K562 (cell line): Measurements from ENCODE around the gene USP15. TPM values are rescaled to one million over a fixed set of nuclear protein-coding genes. Genes with fewer than 3 reads are reported as not detected.

Source experiments
- ATAC-seq: fragments of 200-7000 bp; cut with Tn5 transposase; 3 replicates; pipeline ENCODE4 v1.9.1; 2020; ENCODE audit warnings: moderate library complexity
- BruUV-seq: library from RNA; stranded (reverse); fragments of 400-500 nt; replicated peaks from 2 replicates; lab custom pipeline; 2021; lab: Mats Ljungman, UMichigan
- CTCF ChIA-PET: fragments of 300-600 bp; formaldehyde crosslinking; extraction: SDS; loops from one replicate; lab custom pipeline; 2021; ENCODE audit warnings: low intra/inter-chr PET ratio; lab: Yijun Ruan, JAX
- POLR2A ChIA-PET: fragments of 300-600, 350-650 bp; sonication (Branson Sonifier 250); formaldehyde crosslinking; extraction: SDS; loops from one replicate; lab custom pipeline; 2021; ENCODE audit warnings: antibody characterized with exemption, inconsistent platforms; lab: Yijun Ruan, JAX
- DNase-seq, 4 experiments: peaks; one replicate each; pipeline versions ENCODE4 v3.0.0 to v3.0.0-alpha.2; 2011 to 2018; ENCODE audit warnings: low spot score in 3 of 4, mixed read lengths in 3 of 4; ENCODE audit errors: extremely low read depth in 1 of 4
- FAIRE-seq: peaks from 2 replicates; lab custom pipeline; 2011; peaks lifted over from hg19 to GRCh38; lab: Jason Lieb, UNC
- H2AFZ ChIP-seq: 2 replicates; pipeline ENCODE4 v1.6.0; 2011; ENCODE audit warnings: low read depth, low read length, control low read depth, inconsistent platforms
- H3K27ac ChIP-seq: fragments of 200-600 bp; 3 replicates; pipeline ENCODE4 v1.8.0; 2011; ENCODE audit warnings: low read depth, mild to moderate bottlenecking, control low read depth, inconsistent platforms, low read length, moderate library complexity, mixed read lengths; ENCODE audit errors: extremely low read depth
- H3K27me3 ChIP-seq, 2 experiments: fragments of 300-600 bp in 1 of 2; 2 replicates in 1 of 2; 3 replicates in 1 of 2; pipeline versions ENCODE4 v1.6.0 to v1.8.0; 2011; ENCODE audit warnings: inconsistent platforms in 2 of 2, low read length in 2 of 2, mild to moderate bottlenecking in 1 of 2, mixed read lengths in 1 of 2, moderate library complexity in 1 of 2; ENCODE audit not compliant: control insufficient read depth in 2 of 2, insufficient read depth in 2 of 2
- H3K36me3 ChIP-seq: fragments of 300-600 bp; 3 replicates; pipeline ENCODE4 v1.8.0; 2011; ENCODE audit warnings: mild to moderate bottlenecking, low read length, inconsistent platforms; ENCODE audit not compliant: control insufficient read depth, insufficient read depth
- H3K4me1 ChIP-seq, 2 experiments: fragments of 200-600 bp in 1 of 2; replicated peaks in 1 of 2; 2 replicates in 1 of 2; 3 replicates in 1 of 2; pipeline versions ENCODE4 v1.5.1 to v1.8.0; 2011; ENCODE audit warnings: inconsistent platforms in 2 of 2, low read length in 2 of 2, mild to moderate bottlenecking in 1 of 2, mixed read lengths in 1 of 2, moderate library complexity in 1 of 2; ENCODE audit not compliant: control insufficient read depth in 2 of 2, insufficient read depth in 2 of 2
- H3K4me2 ChIP-seq: 2 replicates; pipeline ENCODE4 v1.6.1; 2011; ENCODE audit warnings: low read length, control low read depth, inconsistent platforms, mixed read lengths; ENCODE audit not compliant: insufficient read depth
- H3K4me3 ChIP-seq: fragments of 200-600 bp; sonication (generic), shearing (Covaris generic); 2 replicates; pipeline ENCODE4 v1.5.1; 2016; ENCODE audit warnings: control low read depth, inconsistent platforms
- H3K79me2 ChIP-seq: fragments of 200-600 bp; 3 replicates; pipeline ENCODE4 v1.8.0; 2011; ENCODE audit warnings: low read length, inconsistent platforms; ENCODE audit not compliant: control insufficient read depth, insufficient read depth
- H3K9ac ChIP-seq, 2 experiments: 2 replicates each; pipeline versions ENCODE4 v1.6.0 to v1.6.1; 2011; ENCODE audit warnings: low read depth in 2 of 2, low read length in 2 of 2, control low read depth in 1 of 2, inconsistent platforms in 1 of 2, mild to moderate bottlenecking in 1 of 2, mixed read lengths in 1 of 2; ENCODE audit not compliant: insufficient read depth in 1 of 2
- H3K9me1 ChIP-seq: one replicate; pipeline ENCODE4 v1.6.0; 2011; ENCODE audit warnings: inconsistent platforms, mild to moderate bottlenecking, low read length, moderate library complexity; ENCODE audit not compliant: control insufficient read depth, insufficient read depth
- H3K9me3 ChIP-seq: replicated peaks from 2 replicates; pipeline ENCODE4 v1.5.1; 2011; ENCODE audit warnings: low read depth, low read length, inconsistent platforms; ENCODE audit not compliant: control insufficient read depth, insufficient read depth
- H4K20me1 ChIP-seq: replicated peaks from 2 replicates; pipeline ENCODE4 v1.6.1; 2011; ENCODE audit warnings: low read length, inconsistent platforms, mixed read lengths; ENCODE audit not compliant: control insufficient read depth, insufficient read depth
- ATF7 ChIP-seq: fragments of 450-650 bp; IDR thresholded peaks from 2 replicates; pipeline ENCODE4 v1.7.1; 2014; ENCODE audit warnings: mild to moderate bottlenecking, moderate library complexity
- EHMT2 ChIP-seq: fragments of 450-650 bp; IDR thresholded peaks from 2 replicates; pipeline ENCODE4 v1.6.1; 2018; ENCODE audit warnings: antibody characterized with exemption
- HDAC1 ChIP-seq, 2 experiments: fragments of 450-650 bp; IDR thresholded peaks; 2 replicates each; pipeline ENCODE4 v1.6.1; 2016 to 2017; ENCODE audit warnings: inconsistent platforms in 1 of 2, mild to moderate bottlenecking in 1 of 2, moderate library complexity in 1 of 2
- HNRNPLL ChIP-seq: fragments of 200-400 bp; formaldehyde crosslinking; IDR thresholded peaks from 2 replicates; pipeline ENCODE4 v1.6.1; 2017; ENCODE audit warnings: low read length, low read depth, mild to moderate bottlenecking; ENCODE audit not compliant: poor library complexity, severe bottlenecking
- MEIS2 ChIP-seq: fragments of 450-650 bp; IDR thresholded peaks from 2 replicates; pipeline ENCODE4 v1.6.1; 2014; ENCODE audit warnings: mild to moderate bottlenecking; ENCODE audit not compliant: partially characterized antibody
- MTA3 ChIP-seq: fragments of 450-650 bp; formaldehyde crosslinking; IDR thresholded peaks from 2 replicates; pipeline ENCODE4 v1.6.1; 2017; ENCODE audit warnings: mild to moderate bottlenecking, borderline replicate concordance
- MYBL2 ChIP-seq, 2 experiments: fragments of 450-650 bp in 1 of 2; sonication (generic) in 1 of 2; formaldehyde crosslinking in 1 of 2; IDR thresholded peaks; 2 replicates each; pipeline versions ENCODE4 v1.6.1 to v1.8.1; 2017 to 2022; ENCODE audit warnings: borderline replicate concordance in 1 of 2, inconsistent platforms in 1 of 2, low read depth in 1 of 2, mild to moderate bottlenecking in 1 of 2, missing genetic modification reagents in 1 of 2, moderate library complexity in 1 of 2
- POLR2AphosphoS5 ChIP-seq: IDR thresholded peaks from 2 replicates; pipeline ENCODE4 v1.6.1; 2011; ENCODE audit warnings: mild to moderate bottlenecking, low read depth, low read length, moderate library complexity; ENCODE audit not compliant: control insufficient read depth, insufficient read depth
- SMAD1 ChIP-seq: fragments of 150-350 bp; IDR thresholded peaks from 2 replicates; pipeline ENCODE4 v1.6.1; 2014; ENCODE audit warnings: low read length, low read depth; ENCODE audit not compliant: partially characterized antibody
- SUPT5H ChIP-seq: fragments of 450-650 bp; IDR thresholded peaks from 2 replicates; pipeline ENCODE4 v1.6.1; 2016
- ZNF134 ChIP-seq: fragments of 250-450 bp; sonication (Bioruptor Pico); conservative IDR thresholded peaks from 2 replicates; pipeline ENCODE4 v1.4.0; 2020
- ZNF174 ChIP-seq: fragments of 250-450 bp; sonication (Bioruptor Pico); IDR thresholded peaks from 2 replicates; pipeline ENCODE4 v1.4.0; 2020; ENCODE audit warnings: mild to moderate bottlenecking
- ZNF785 ChIP-seq: fragments of 250-450 bp; sonication (Bioruptor Pico); IDR thresholded peaks from 2 replicates; pipeline ENCODE4 v1.4.0; 2020; ENCODE audit warnings: mild to moderate bottlenecking
- WGBS: fragments of 100-300 bp; shearing (Covaris generic); methylation state at CpG from one replicate; pipeline ENCODE4 v1.1.6; 2016; ENCODE audit warnings: low coverage, mixed read lengths; ENCODE audit not compliant: insufficient coverage; ENCODE audit errors: missing lambda C conversion rate; 5-methylcytosine and 5-hydroxymethylcytosine counted together
- in situ Hi-C: fragments of 300-500 bp; cut with MboI; formaldehyde crosslinking; loops from 4 replicates; pipeline ENCODE4 v1.15.0; 2018; ENCODE audit warnings: inconsistent platforms, mixed read lengths
- intact Hi-C: fragments of 100-400 bp; cut with micrococcal nuclease; formaldehyde crosslinking; loops from 2 replicates; pipeline ENCODE4 v1.14.2; 2022
- polyA plus RNA-seq, 8 experiments: library from polyadenylated mRNA; depleted of rRNA in 4 of 8; stranded (reverse) in 5 of 8; unstranded in 3 of 8; fragments of >200 nt; fragmentation: Nextera tagmentation in 2 of 8; fragmentation: Illumina TruSeq in 1 of 8; extraction: Ambion mirVana in 2 of 8; extraction: Trizol in 1 of 8; gene quantifications; 2 replicates each; pipeline versions ENCODE4 v1.2.1 to v1.2.3, GENCODE V29; 2011 to 2014; ENCODE audit warnings: inconsistent platforms in 1 of 8, missing spikeins in 1 of 8
- total RNA-seq, 7 experiments: library from RNA; depleted of rRNA in 6 of 7; stranded (reverse); fragments of >200 nt in 6 of 7; fragmentation: Illumina TruSeq in 2 of 7; extraction: Trizol in 2 of 7; gene quantifications; 2 replicates each; pipeline versions ENCODE4 v1.2.1 to v1.2.3, GENCODE V29; 2011 to 2021; ENCODE audit warnings: low replicate concordance in 1 of 7
- TF ChIP-seq, protein P1 (sequence below): conservative IDR thresholded peaks from 2 replicates; pipeline ENCODE4 v1.6.1; 2011; ENCODE audit warnings: low read depth, mild to moderate bottlenecking, low read length; ENCODE audit not compliant: control insufficient read depth
- TF ChIP-seq, protein P2 (sequence below): fragments of 250-450 bp; sonication (Bioruptor Pico); IDR thresholded peaks from 2 replicates; pipeline ENCODE4 v1.8.0; 2021; ENCODE audit warnings: mild to moderate bottlenecking, moderate library complexity
- TF ChIP-seq, protein P3 (sequence below): fragments of 450-650 bp; formaldehyde crosslinking; IDR thresholded peaks from 2 replicates; pipeline ENCODE4 v1.4.0; 2022; ENCODE audit warnings: missing genetic modification characterization

Gene USP15
- total and polyA plus RNA-seq, 9 of the 15 experiments (the other 6 are each of a cell fraction or from before 2014, with no cell fraction given) = 140 to 272 (median 182) TPM

DNA sequence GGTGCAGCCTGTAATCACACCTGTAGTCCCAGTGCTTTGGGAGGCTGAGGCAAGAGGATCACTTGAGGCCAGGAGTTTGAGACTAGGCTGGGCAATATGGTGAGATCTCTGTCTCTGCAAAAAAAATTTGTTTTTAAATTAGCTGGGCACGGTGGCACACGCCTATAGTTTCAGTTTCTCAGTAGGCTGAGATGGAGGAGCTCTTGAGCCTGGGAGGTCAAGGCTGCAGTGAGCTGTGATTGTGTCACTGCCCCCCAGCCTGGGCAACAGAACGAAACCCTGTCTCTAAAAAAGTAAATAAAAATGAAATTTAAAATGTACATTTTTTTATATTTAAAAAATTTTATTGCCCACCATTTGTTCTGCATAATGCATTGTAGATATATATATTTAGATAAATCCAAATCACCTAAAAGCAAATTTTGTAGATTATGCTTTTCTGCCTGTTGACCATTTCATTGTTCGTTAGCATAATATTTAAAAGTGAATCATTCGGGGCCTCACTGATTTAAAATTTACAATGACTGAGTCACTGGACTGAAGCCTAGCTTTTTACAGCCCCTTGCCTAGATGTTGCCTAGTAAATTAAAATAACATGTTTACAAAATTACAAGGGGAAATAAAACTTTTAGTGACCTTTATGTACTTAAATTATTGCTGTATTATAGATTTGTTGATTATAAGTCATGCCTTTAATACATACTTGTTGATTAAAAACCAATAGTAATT, 87.9 kb downstream of the USP15 start (continued):
- no peak for TF ChIP-seq ZNF174 (CRISPR knock-in tag)
- TF ChIP-seq HDAC1 (IDR thresholded peaks at IDR 0.05) = no peak
- TF ChIP-seq, protein P1, sequence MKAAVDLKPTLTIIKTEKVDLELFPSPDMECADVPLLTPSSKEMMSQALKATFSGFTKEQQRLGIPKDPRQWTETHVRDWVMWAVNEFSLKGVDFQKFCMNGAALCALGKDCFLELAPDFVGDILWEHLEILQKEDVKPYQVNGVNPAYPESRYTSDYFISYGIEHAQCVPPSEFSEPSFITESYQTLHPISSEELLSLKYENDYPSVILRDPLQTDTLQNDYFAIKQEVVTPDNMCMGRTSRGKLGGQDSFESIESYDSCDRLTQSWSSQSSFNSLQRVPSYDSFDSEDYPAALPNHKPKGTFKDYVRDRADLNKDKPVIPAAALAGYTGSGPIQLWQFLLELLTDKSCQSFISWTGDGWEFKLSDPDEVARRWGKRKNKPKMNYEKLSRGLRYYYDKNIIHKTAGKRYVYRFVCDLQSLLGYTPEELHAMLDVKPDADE = no peak
- no peak for TF ChIP-seq MEIS2
- no peak for TF ChIP-seq SUPT5H
- TF ChIP-seq ZNF785 (CRISPR knock-in tag) = no peak
- no peak for TF ChIP-seq SMAD1
- TF ChIP-seq, all 486 proteins: peak for 0

DNA sequence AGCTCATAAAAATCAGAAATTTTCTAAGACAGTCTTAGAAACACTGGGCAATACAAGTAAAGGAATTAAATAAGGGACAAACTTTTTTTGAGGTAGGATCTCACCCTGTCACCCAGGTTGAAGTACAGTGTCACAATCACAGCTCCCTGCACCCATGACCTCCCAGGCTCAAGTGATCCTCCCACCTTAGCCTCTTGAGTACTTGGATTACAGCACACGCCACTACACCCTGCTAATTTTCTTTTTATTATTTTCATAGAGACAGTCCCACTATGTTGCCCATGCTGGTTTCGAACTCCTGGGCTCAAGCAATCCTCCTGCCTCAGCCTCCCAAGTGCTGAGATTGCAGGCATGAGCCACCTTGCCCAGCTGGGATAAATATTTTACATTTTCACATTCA, 90.3 kb downstream of the USP15 start:
- peak; percentile 65 for ATAC-seq
- Histone ChIP-seq H3K4me2 (no peak overlapping the region), H3K79me2 (peaks cover 78% of the 10 kb centered on the region), H3K27me3 (no peaks in the 10 kb centered on the region), H3K4me3 (no peak overlapping the region), H3K27ac (no peak overlapping the region; the same call in 2 of the 3 replicates), H4K20me1 (no peaks in the 10 kb centered on the region), H3K4me1 (no peaks in the 10 kb centered on the region), H3K9me3 (no peaks in the 10 kb centered on the region), H3K9me1 (no peaks in the 10 kb centered on the region), H2AFZ (no peak overlapping the region), H3K9ac (no peak overlapping the region), H3K36me3 (peaks cover 64% of the 10 kb centered on the region)
- intact Hi-C loops = no loop called here
- FAIRE-seq = no peak
- 60% methylated on average over 2 of the region's 2 CpGs for WGBS
- no peak for DNase-seq
- BruUV-seq = no TSS peak
- ChIA-PET POLR2A (no interaction called here), CTCF (no interaction called here)
- in situ Hi-C loops = no loop called here
- TF ChIP-seq POLR2AphosphoS5 (no peak), ZNF134 (CRISPR knock-in tag) (no peak), EHMT2 (no peak), MTA3 (no peak), ATF7 (no peak), HNRNPLL (no peak), MYBL2 (IDR thresholded peaks at IDR 0.05; ENCODE audit: low read depth) (no peak), MYBL2 (CRISPR knock-in tag; IDR thresholded peaks at IDR 0.05; ENCODE audit: borderline replicate concordance) (no peak)
- TF ChIP-seq, protein P2, sequence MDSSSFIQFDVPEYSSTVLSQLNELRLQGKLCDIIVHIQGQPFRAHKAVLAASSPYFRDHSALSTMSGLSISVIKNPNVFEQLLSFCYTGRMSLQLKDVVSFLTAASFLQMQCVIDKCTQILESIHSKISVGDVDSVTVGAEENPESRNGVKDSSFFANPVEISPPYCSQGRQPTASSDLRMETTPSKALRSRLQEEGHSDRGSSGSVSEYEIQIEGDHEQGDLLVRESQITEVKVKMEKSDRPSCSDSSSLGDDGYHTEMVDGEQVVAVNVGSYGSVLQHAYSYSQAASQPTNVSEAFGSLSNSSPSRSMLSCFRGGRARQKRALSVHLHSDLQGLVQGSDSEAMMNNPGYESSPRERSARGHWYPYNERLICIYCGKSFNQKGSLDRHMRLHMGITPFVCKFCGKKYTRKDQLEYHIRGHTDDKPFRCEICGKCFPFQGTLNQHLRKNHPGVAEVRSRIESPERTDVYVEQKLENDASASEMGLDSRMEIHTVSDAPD (CRISPR knock-in tag) = no peak
- TF ChIP-seq, protein P3, sequence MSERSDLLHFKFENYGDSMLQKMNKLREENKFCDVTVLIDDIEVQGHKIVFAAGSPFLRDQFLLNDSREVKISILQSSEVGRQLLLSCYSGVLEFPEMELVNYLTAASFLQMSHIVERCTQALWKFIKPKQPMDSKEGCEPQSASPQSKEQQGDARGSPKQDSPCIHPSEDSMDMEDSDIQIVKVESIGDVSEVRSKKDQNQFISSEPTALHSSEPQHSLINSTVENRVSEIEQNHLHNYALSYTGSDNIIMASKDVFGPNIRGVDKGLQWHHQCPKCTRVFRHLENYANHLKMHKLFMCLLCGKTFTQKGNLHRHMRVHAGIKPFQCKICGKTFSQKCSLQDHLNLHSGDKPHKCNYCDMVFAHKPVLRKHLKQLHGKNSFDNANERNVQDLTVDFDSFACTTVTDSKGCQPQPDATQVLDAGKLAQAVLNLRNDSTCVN (CRISPR knock-in tag) = no peak
